GM12892 (cell line): Measurements from ENCODE around the gene ADAM23.

Source experiments
- POLR2A ChIP-seq: IDR thresholded peaks from 2 replicates; pipeline ENCODE4 v1.6.1; 2011; ENCODE audit warnings: low read depth, low read length, control low read depth
- POLR2AphosphoS5 ChIP-seq: IDR thresholded peaks from 2 replicates; pipeline ENCODE4 v1.6.1; 2011; ENCODE audit warnings: low read depth, low read length, control low read depth

DNA sequence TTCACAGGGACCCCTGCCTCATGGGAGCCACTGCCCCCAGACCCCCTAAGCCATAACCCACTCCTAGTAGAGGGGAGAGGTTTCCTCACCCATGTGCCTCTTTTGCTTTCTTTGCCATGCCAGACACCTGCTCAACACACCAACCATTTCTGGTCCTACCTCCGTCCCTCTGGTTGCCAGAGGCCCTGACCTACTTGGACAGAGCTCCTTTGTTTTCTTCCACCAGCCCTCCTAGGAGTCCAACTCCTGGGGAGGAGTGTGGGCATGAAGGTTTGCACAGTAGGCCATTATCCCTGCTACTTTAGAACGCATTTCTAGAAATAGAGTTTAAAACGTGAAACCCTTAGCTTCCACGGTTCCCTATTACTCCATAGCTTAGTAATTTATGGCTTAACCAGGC, 122.3 kb downstream of the ADAM23 start:
- TF ChIP-seq POLR2AphosphoS5 = no peak
- no peak for TF ChIP-seq POLR2A
